Activated CD8-positive, alpha-beta T cell treated with anti-CD3 and anti-CD28 coated beads for 36 hours (primary cell): Measurements from ENCODE around the gene CCDC85A. TPM values are rescaled to one million over a fixed set of nuclear protein-coding genes. Genes with fewer than 3 reads are reported as not detected.

Experiments
- ATAC-seq: fragments of 200-7000 bp; cut with Tn5 transposase; one replicate; pipeline ENCODE4 v1.10.0; 2021; ENCODE audit warnings: mild to moderate bottlenecking, moderate library complexity
- CTCF ChIA-PET: fragments of 350-600 bp; sonication (Branson Sonifier 250); formaldehyde crosslinking; loops from one replicate; lab custom pipeline; 2021; ENCODE audit warnings: antibody characterized with exemption; lab: Charles Lee
- POLR2A ChIA-PET: fragments of 350-600 bp; sonication (Branson Sonifier 250); formaldehyde crosslinking; loops from one replicate; lab custom pipeline; 2021; ENCODE audit warnings: antibody characterized with exemption; lab: Charles Lee
- DNase-seq: peaks from one replicate; pipeline ENCODE4 v3.0.0-alpha.2; 2020
- H3K27ac Mint-ChIP-seq: one replicate; pipeline ENCODE4 v1.8.0; 2021; ENCODE audit warnings: mild to moderate bottlenecking, mixed read lengths
- H3K27me3 Mint-ChIP-seq: one replicate; pipeline ENCODE4 v1.8.0; 2021; ENCODE audit warnings: mixed read lengths
- H3K36me3 Mint-ChIP-seq: one replicate; pipeline ENCODE4 v1.8.0; 2021; ENCODE audit warnings: low read depth, mixed read lengths
- H3K4me1 Mint-ChIP-seq: one replicate; pipeline ENCODE4 v1.8.0; 2021; ENCODE audit warnings: low read depth, mixed read lengths
- H3K4me3 Mint-ChIP-seq: one replicate; pipeline ENCODE4 v1.8.0; 2021; ENCODE audit warnings: mild to moderate bottlenecking, moderate library complexity, mixed read lengths
- H3K9me3 Mint-ChIP-seq: one replicate; pipeline ENCODE4 v1.8.0; 2021; ENCODE audit warnings: mixed read lengths
- CTCF ChIP-seq: fragments of 200-600 bp; IDR thresholded peaks from one replicate; pipeline ENCODE4 v1.8.0; 2022; ENCODE audit warnings: antibody characterized with exemption, mild to moderate bottlenecking
- intact Hi-C: fragments of 100-400 bp; cut with micrococcal nuclease; formaldehyde crosslinking; loops from one replicate; pipeline ENCODE4 v1.10.0; 2022
- total RNA-seq, 2 experiments: library from RNA; stranded (reverse); gene quantifications; one replicate each; pipeline ENCODE4 v1.2.3, GENCODE V29; 2021

CCDC85A gene
- total RNA-seq, 2 experiments from 2014 or later, result not detected

- POLR2A ChIA-PET, result no interaction called here
- Mint-ChIP-seq H3K36me3 (no peaks in the 10 kb centered on the region), H3K27me3 (no peaks in the 10 kb centered on the region), H3K4me3 (no peak overlapping the region), H3K27ac (no peak overlapping the region), H3K4me1 (no peaks in the 10 kb centered on the region), H3K9me3 (no peaks in the 10 kb centered on the region)
- DNase-seq, result no peak
- no peak for ATAC-seq
- intact Hi-C loops, result no loop called here
- CTCF ChIA-PET, result interaction anchor here (1.0 kb wide), 1 partner anchor 84 kb away, joined by 3 read pairs; no protein-coding TSS in a partner anchor
- no peak for TF ChIP-seq CTCF
These were observed 83.6 kb downstream of the CCDC85A start for GRCh38 chr2:56267415-56267788.

- Mint-ChIP-seq H3K4me3 (no peak overlapping the region), H3K27me3 (no peaks in the 10 kb centered on the region), H3K36me3 (no peaks in the 10 kb centered on the region), H3K4me1 (no peaks in the 10 kb centered on the region), H3K27ac (no peak overlapping the region), H3K9me3 (no peaks in the 10 kb centered on the region)
- ATAC-seq (no peak), DNase-seq (no peak)
- no peak for TF ChIP-seq CTCF
- ChIA-PET CTCF (no interaction called here), POLR2A (no interaction called here)
- intact Hi-C loops, result no loop called here
These were observed 85.1 kb downstream of the CCDC85A start for GRCh38 chr2:56268856-56269255.

- no peak for TF ChIP-seq CTCF
- no peak overlapping the region for H3K4me3 Mint-ChIP-seq
- no peaks in the 10 kb centered on the region for H3K27me3 Mint-ChIP-seq
- H3K36me3 Mint-ChIP-seq, result no peaks in the 10 kb centered on the region
- H3K27ac Mint-ChIP-seq, result no peak overlapping the region
- H3K9me3 Mint-ChIP-seq, result no peaks in the 10 kb centered on the region
- CTCF ChIA-PET, result no interaction called here
- POLR2A ChIA-PET, result no interaction called here
- DNase-seq (no peak), ATAC-seq (no peak)
- intact Hi-C loops, result no loop called here
- H3K4me1 Mint-ChIP-seq, result no peaks in the 10 kb centered on the region
These were observed 87.5 kb downstream of the CCDC85A start for GRCh38 chr2:56271275-56271674.

- DNase-seq (no peak), ATAC-seq (no peak)
- ChIA-PET CTCF (no interaction called here), POLR2A (no interaction called here)
- Mint-ChIP-seq H3K36me3 (no peaks in the 10 kb centered on the region), H3K27ac (no peak overlapping the region), H3K27me3 (no peaks in the 10 kb centered on the region), H3K4me3 (no peak overlapping the region), H3K4me1 (no peaks in the 10 kb centered on the region), H3K9me3 (peaks cover 8% of the 10 kb centered on the region)
- no peak for TF ChIP-seq CTCF
- intact Hi-C loops, result no loop called here
These were observed 101.4 kb downstream of the CCDC85A start for GRCh38 chr2:56285224-56285623.

GRCh38 chr2:56286936-56287335 lies 103.1 kb downstream of the CCDC85A start:
- no peak for ATAC-seq
- DNase-seq, result no peak
- no peak overlapping the region for H3K27ac Mint-ChIP-seq
- H3K36me3 Mint-ChIP-seq, result no peaks in the 10 kb centered on the region
- H3K27me3 Mint-ChIP-seq, result no peaks in the 10 kb centered on the region
- no peaks in the 10 kb centered on the region for H3K4me1 Mint-ChIP-seq
- ChIA-PET POLR2A (no interaction called here), CTCF (no interaction called here)
- no peak overlapping the region for H3K4me3 Mint-ChIP-seq
- intact Hi-C loops, result no loop called here
- no peak for TF ChIP-seq CTCF
- H3K9me3 Mint-ChIP-seq, result peaks cover 8% of the 10 kb centered on the region
